Lower lobe of right lung (tissue), 2 donors: ENCODE data around the gene COL26A1. TPM values are rescaled to one million over a fixed set of nuclear protein-coding genes. Genes with fewer than 3 reads are reported as not detected.
"Not testable (repeated sequence)": the region's sequence is repeated elsewhere in the genome, so short reads cannot be mapped to it uniquely, and the experiment has no call there.

Experiments used
- ATAC-seq, 2 donors: fragments of 200-7000 bp; cut with Tn5 transposase; one replicate each; pipeline ENCODE4 v1.9.1; 2020 to 2022; ENCODE audit warnings: mild to moderate bottlenecking in 2 of 2, moderate library complexity in 2 of 2
- DNase-seq: peaks from one replicate; pipeline ENCODE4 v3.0.0-alpha.2; 2020
- H3K27ac ChIP-seq: fragments of 200-600 bp; one replicate; pipeline ENCODE4 v1.8.0; 2022
- H3K27me3 ChIP-seq: fragments of 200-600 bp; one replicate; pipeline ENCODE4 v1.8.0; 2022; ENCODE audit warnings: low read depth
- H3K36me3 ChIP-seq: fragments of 200-600 bp; one replicate; pipeline ENCODE4 v1.8.0; 2022; ENCODE audit warnings: mild to moderate bottlenecking
- H3K4me1 ChIP-seq: fragments of 200-600 bp; one replicate; pipeline ENCODE4 v1.8.0; 2022
- H3K4me3 ChIP-seq: fragments of 200-600 bp; one replicate; pipeline ENCODE4 v1.8.0; 2022; ENCODE audit warnings: mild to moderate bottlenecking
- H3K9me3 ChIP-seq: fragments of 200-600 bp; one replicate; pipeline ENCODE4 v1.8.0; 2022
- CTCF ChIP-seq: fragments of 200-600 bp; IDR thresholded peaks from one replicate; pipeline ENCODE4 v1.8.0; 2022; ENCODE audit warnings: antibody characterized with exemption, mild to moderate bottlenecking
- intact Hi-C: fragments of 100-400 bp; cut with DNase I; formaldehyde crosslinking; loops from one replicate; pipeline ENCODE4 v1.11.0; 2022
- total RNA-seq: library from RNA; stranded (reverse); fragmentation: NEBNext Ultra II Directional; extraction: Animal tissue kit (Norgen Biotek cat#: 25700); gene quantifications from one replicate; pipeline ENCODE4 v1.2.1, GENCODE V29; 2021
- donor health status: DM: no; HTN: yes; CAD: no; lungs with severe emphysema.

Gene COL26A1
- total RNA-seq, 1 donor from 2014 or later, result 0.24 TPM

GRCh38 chr7:101558742-101559325 is 196.2 kb downstream of the COL26A1 start:
- DNase-seq, result no peak
- no peaks in the 10 kb centered on the region for H3K27me3 ChIP-seq
- no peak overlapping the region for H3K4me3 ChIP-seq
- peak in 1 of 2 donors; percentile 21 for ATAC-seq
- no peaks in the 10 kb centered on the region for H3K4me1 ChIP-seq
- intact Hi-C loops, result no loop called here
- H3K9me3 ChIP-seq, result no peaks in the 10 kb centered on the region
- no peak for TF ChIP-seq CTCF
- H3K27ac ChIP-seq, result no peak overlapping the region
- no peaks in the 10 kb centered on the region for H3K36me3 ChIP-seq

- H3K27me3 ChIP-seq, result no peaks in the 10 kb centered on the region
- DNase-seq, result no peak
- H3K4me3 ChIP-seq, result no peak overlapping the region
- no peaks in the 10 kb centered on the region for H3K4me1 ChIP-seq
- no peak for ATAC-seq
- intact Hi-C loops, result no loop called here
- TF ChIP-seq CTCF, result no peak
- H3K9me3 ChIP-seq, result no peaks in the 10 kb centered on the region
- no peaks in the 10 kb centered on the region for H3K36me3 ChIP-seq
- H3K27ac ChIP-seq, result no peak overlapping the region
These were observed 196.9 kb downstream of the COL26A1 start for GRCh38 chr7:101559586-101559985.

- DNase-seq, H3K9me3 ChIP-seq, H3K4me3 ChIP-seq, ATAC-seq, H3K27ac ChIP-seq, intact Hi-C loops, H3K36me3 ChIP-seq, H3K4me1 ChIP-seq, H3K27me3 ChIP-seq: not testable (repeated sequence)
These were observed 197.3 kb downstream of the COL26A1 start for GRCh38 chr7:101560021-101560420.

- Histone ChIP-seq H3K27me3 (no peaks in the 10 kb centered on the region), H3K4me3 (no peak overlapping the region), H3K36me3 (no peaks in the 10 kb centered on the region), H3K27ac (no peak overlapping the region), H3K4me1 (no peaks in the 10 kb centered on the region), H3K9me3 (no peaks in the 10 kb centered on the region)
- no peak for TF ChIP-seq CTCF
- ATAC-seq (no peak), DNase-seq (no peak)
- intact Hi-C loops, result no loop called here
These were observed 198.2 kb downstream of the COL26A1 start for GRCh38 chr7:101560856-101561255.

GRCh38 chr7:101561293-101561692 is 198.6 kb downstream of the COL26A1 start:
- H3K4me1 ChIP-seq, H3K9me3 ChIP-seq, ATAC-seq, H3K4me3 ChIP-seq, H3K27ac ChIP-seq, H3K27me3 ChIP-seq, H3K36me3 ChIP-seq, DNase-seq, intact Hi-C loops: not testable (repeated sequence)

- no peak for DNase-seq
- H3K4me3 ChIP-seq, result no peak overlapping the region
- H3K36me3 ChIP-seq, result no peaks in the 10 kb centered on the region
- no peaks in the 10 kb centered on the region for H3K27me3 ChIP-seq
- no peak for ATAC-seq
- TF ChIP-seq CTCF, result no peak
- no peaks in the 10 kb centered on the region for H3K9me3 ChIP-seq
- no peak overlapping the region for H3K27ac ChIP-seq
- intact Hi-C loops, result no loop called here
- no peaks in the 10 kb centered on the region for H3K4me1 ChIP-seq
These were observed 200.0 kb downstream of the COL26A1 start for GRCh38 chr7:101562531-101563197.
